GM21723 (cell line): ENCODE results near the gene ATP1A1.

ENCODE experiments used
- ATAC-seq: cut with Tn5 transposase; IDR thresholded peaks from one replicate; pipeline ENCODE4 v1.9.1; 2021; ENCODE audit warnings: mild to moderate bottlenecking, moderate library complexity; ENCODE audit not compliant: unreplicated experiment

ATP1A1 gene

GRCh38 chr1:116433275-116434257 lies 60.5 kb downstream of the ATP1A1 start:
- ATAC-seq = no peak

GRCh38 chr1:116434849-116435248 lies 61.8 kb downstream of the ATP1A1 start:
- ATAC-seq = no peak

- no peak for ATAC-seq
Observed at GRCh38 chr1:116435806-116436610, 63.0 kb downstream of the ATP1A1 start.

GRCh38 chr1:116436611-116436970 lies 63.5 kb downstream of the ATP1A1 start:
- no peak for ATAC-seq

- ATAC-seq = no peak
Observed at GRCh38 chr1:116439701-116440100, 66.7 kb downstream of the ATP1A1 start.

- ATAC-seq = no peak
Observed at GRCh38 chr1:116440731-116441130, 67.7 kb downstream of the ATP1A1 start.

- no peak for ATAC-seq
Observed at GRCh38 chr1:116445534-116445933, 72.5 kb downstream of the ATP1A1 start.

- no peak for ATAC-seq
Observed at GRCh38 chr1:116446686-116447085, 73.6 kb downstream of the ATP1A1 start.

GRCh38 chr1:116448785-116449385 lies 75.8 kb downstream of the ATP1A1 start:
- ATAC-seq = no peak

- ATAC-seq = no peak
Observed at GRCh38 chr1:116449578-116449977, 76.5 kb downstream of the ATP1A1 start.

- ATAC-seq = no peak
Observed at GRCh38 chr1:116451702-116452101, 78.7 kb downstream of the ATP1A1 start.

GRCh38 chr1:116453481-116453880 lies 80.4 kb downstream of the ATP1A1 start:
- no peak for ATAC-seq

- no peak for ATAC-seq
Observed at GRCh38 chr1:116453906-116454305, 80.9 kb downstream of the ATP1A1 start.
